ENCODE data around the gene AP1S3.
"Not testable (repeated sequence)": the region's sequence is repeated elsewhere in the genome, so short reads cannot be mapped to it uniquely, and the experiment has no call there.

The AP1S3 gene

GRCh38 chr2:223789423-223789822 lies 48.0 kb downstream of the AP1S3 start:
- no peak for DNase-seq (ENCODE audit: extremely low spot score)
- CTCF ChIA-PET, result interaction anchor here (0.8 kb wide), 1 partner anchor 11 kb away, joined by 4 read pairs; no protein-coding TSS in a partner anchor
- POLR2A ChIA-PET, result no interaction called here

DNA sequence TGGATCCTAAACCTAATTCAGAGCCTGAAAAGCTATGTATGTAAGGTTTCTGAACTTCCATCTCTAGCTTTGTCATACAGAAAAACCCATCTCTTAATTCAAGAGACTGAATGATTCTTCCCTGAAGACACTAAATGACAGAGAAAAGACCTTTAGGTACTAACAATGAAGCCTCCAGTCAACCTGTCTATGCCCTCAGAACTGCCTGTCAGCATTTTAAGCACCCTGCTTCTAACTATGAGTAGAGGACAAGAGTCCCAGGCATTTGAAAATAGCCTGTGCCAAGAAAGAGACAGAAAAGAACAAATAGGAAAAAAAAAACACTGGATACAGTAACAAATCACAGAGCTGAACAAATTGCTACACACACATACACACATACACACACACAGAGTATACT lies 48.6 kb downstream of the AP1S3 start:
- no peak for DNase-seq (ENCODE audit: extremely low spot score)
- CTCF ChIA-PET, result interaction anchor here (0.5 to 0.8 kb wide), 2 partner anchors 10 to 598 kb away, joined by 3 to 4 read pairs; no protein-coding TSS in a partner anchor
- POLR2A ChIA-PET, result no interaction called here
- TF ChIP-seq SUZ12 (IDR thresholded peaks at IDR 0.05), result no peak
- TF ChIP-seq TARDBP (IDR thresholded peaks at IDR 0.05), result no peak
- no peak for TF ChIP-seq L3MBTL2 (conservative IDR thresholded peaks at IDR 0.05)
- no peak for TF ChIP-seq ZNF384 (IDR thresholded peaks at IDR 0.05)
- no peak for TF ChIP-seq FOXA1 (IDR thresholded peaks at IDR 0.05)
- TF ChIP-seq HDGF (IDR thresholded peaks at IDR 0.05; ENCODE audit: borderline replicate concordance), result no peak
- no peak for TF ChIP-seq LEF1 (IDR thresholded peaks at IDR 0.05; ENCODE audit: borderline replicate concordance)
- no peak for TF ChIP-seq ELF4 (IDR thresholded peaks at IDR 0.05)
- no peak for TF ChIP-seq FOXM1 (IDR thresholded peaks at IDR 0.05; ENCODE audit: borderline replicate concordance)
- no peak for TF ChIP-seq FOXK2 (IDR thresholded peaks at IDR 0.05)
- TF ChIP-seq ARNT (IDR thresholded peaks at IDR 0.05), result no peak
- TF ChIP-seq PKNOX1 (IDR thresholded peaks at IDR 0.05), result no peak
- no peak for TF ChIP-seq BHLHE40 (IDR thresholded peaks at IDR 0.05; ENCODE audit: borderline replicate concordance)
- TF ChIP-seq SP1 (IDR thresholded peaks at IDR 0.05), result no peak
- no peak for TF ChIP-seq CTBP1 (IDR thresholded peaks at IDR 0.05; ENCODE audit: borderline replicate concordance)
- TF ChIP-seq NFRKB (IDR thresholded peaks at IDR 0.05), result no peak

More at GRCh38 chr2:223789423-223789822, 48.0 kb downstream of the AP1S3 start:
- TF ChIP-seq FOXA1 (IDR thresholded peaks at IDR 0.05) (no peak), ZNF384 (IDR thresholded peaks at IDR 0.05) (no peak), PKNOX1 (IDR thresholded peaks at IDR 0.05) (no peak), ELF4 (IDR thresholded peaks at IDR 0.05) (no peak), L3MBTL2 (conservative IDR thresholded peaks at IDR 0.05) (no peak), BHLHE40 (IDR thresholded peaks at IDR 0.05; ENCODE audit: borderline replicate concordance) (no peak), FOXM1 (IDR thresholded peaks at IDR 0.05; ENCODE audit: borderline replicate concordance) (no peak)

DNA sequence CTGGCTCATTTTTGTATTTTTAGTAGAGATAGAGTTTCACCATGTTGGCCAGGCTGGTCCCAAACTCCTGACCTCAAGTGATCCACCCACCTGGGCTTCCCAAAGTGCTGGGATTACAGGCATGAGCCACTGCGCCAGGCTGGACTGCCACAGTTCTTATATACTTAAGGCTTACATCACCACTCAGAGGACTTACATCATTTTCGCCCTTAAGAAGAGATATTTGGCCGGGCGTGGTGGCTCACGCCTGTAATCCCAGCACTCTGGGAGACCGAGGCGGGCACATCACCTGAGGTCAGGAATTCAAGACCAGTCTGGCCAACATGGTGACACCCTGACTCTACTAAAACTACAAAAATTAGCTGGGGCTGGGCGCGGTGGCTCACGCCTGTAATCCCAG lies 49.3 kb downstream of the AP1S3 start:
- CTCF ChIA-PET; POLR2A ChIA-PET; DNase-seq (ENCODE audit: extremely low spot score): not testable (repeated sequence)

- TF ChIP-seq NFRKB (IDR thresholded peaks at IDR 0.05), result no peak
- TF ChIP-seq FOXM1 (IDR thresholded peaks at IDR 0.05; ENCODE audit: borderline replicate concordance), result no peak
- TF ChIP-seq FOXA1 (IDR thresholded peaks at IDR 0.05), result no peak
- no peak for TF ChIP-seq FOXK2 (IDR thresholded peaks at IDR 0.05)
- TF ChIP-seq BHLHE40 (IDR thresholded peaks at IDR 0.05; ENCODE audit: borderline replicate concordance), result no peak
- no peak for TF ChIP-seq HDGF (IDR thresholded peaks at IDR 0.05; ENCODE audit: borderline replicate concordance)
- TF ChIP-seq ZNF384 (IDR thresholded peaks at IDR 0.05), result no peak
- DNase-seq (ENCODE audit: extremely low spot score), result no peak
- ChIA-PET CTCF (no interaction called here), POLR2A (no interaction called here)
Observed at GRCh38 chr2:223787358-223787757, 50.0 kb downstream of the AP1S3 start.

DNA sequence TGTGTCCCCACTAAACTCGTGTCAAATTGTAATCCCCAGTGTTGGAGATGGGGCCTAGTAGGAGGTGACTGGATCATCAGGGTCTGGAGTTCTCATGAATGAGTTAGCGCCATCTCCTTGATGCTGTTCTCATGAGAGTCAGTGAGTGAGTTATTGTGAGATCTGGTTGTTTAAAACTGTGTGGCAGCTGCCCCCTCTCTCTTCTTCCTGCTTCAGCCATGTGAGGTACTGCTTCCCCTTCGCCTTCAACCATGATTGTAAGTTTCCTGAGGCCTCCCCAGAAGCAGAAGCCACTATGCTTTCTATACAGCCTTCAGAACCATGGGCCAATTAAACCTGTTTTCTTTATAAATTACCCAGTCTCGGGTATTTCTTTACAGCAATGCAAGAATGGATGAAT lies 50.4 kb downstream of the AP1S3 start:
- TF ChIP-seq CTBP1 (IDR thresholded peaks at IDR 0.05; ENCODE audit: borderline replicate concordance), result no peak
- no peak for TF ChIP-seq ARNT (IDR thresholded peaks at IDR 0.05)
- TF ChIP-seq SUZ12 (IDR thresholded peaks at IDR 0.05), result no peak
- no peak for TF ChIP-seq LEF1 (IDR thresholded peaks at IDR 0.05; ENCODE audit: borderline replicate concordance)
- TF ChIP-seq ZNF384 (IDR thresholded peaks at IDR 0.05), result no peak
- no peak for TF ChIP-seq SP1 (IDR thresholded peaks at IDR 0.05)
- TF ChIP-seq FOXM1 (IDR thresholded peaks at IDR 0.05; ENCODE audit: borderline replicate concordance), result no peak
- TF ChIP-seq BHLHE40 (IDR thresholded peaks at IDR 0.05; ENCODE audit: borderline replicate concordance), result no peak
- TF ChIP-seq FOXK2 (IDR thresholded peaks at IDR 0.05), result no peak
- no peak for TF ChIP-seq ELF4 (IDR thresholded peaks at IDR 0.05)
- TF ChIP-seq PKNOX1 (IDR thresholded peaks at IDR 0.05), result no peak
- TF ChIP-seq L3MBTL2 (conservative IDR thresholded peaks at IDR 0.05), result no peak
- TF ChIP-seq NFRKB (IDR thresholded peaks at IDR 0.05), result no peak
- no peak for TF ChIP-seq HDGF (IDR thresholded peaks at IDR 0.05; ENCODE audit: borderline replicate concordance)
- TF ChIP-seq FOXA1 (IDR thresholded peaks at IDR 0.05), result no peak
- TF ChIP-seq TARDBP (IDR thresholded peaks at IDR 0.05), result no peak
- ChIA-PET CTCF (no interaction called here), POLR2A (no interaction called here)
- no peak for DNase-seq (ENCODE audit: extremely low spot score)

- TF ChIP-seq FOXM1 (IDR thresholded peaks at IDR 0.05; ENCODE audit: borderline replicate concordance) (no peak), BHLHE40 (IDR thresholded peaks at IDR 0.05; ENCODE audit: borderline replicate concordance) (no peak), TARDBP (IDR thresholded peaks at IDR 0.05) (no peak), L3MBTL2 (conservative IDR thresholded peaks at IDR 0.05) (no peak), LEF1 (IDR thresholded peaks at IDR 0.05; ENCODE audit: borderline replicate concordance) (no peak), FOXK2 (IDR thresholded peaks at IDR 0.05) (no peak)
- CTCF ChIA-PET, result no interaction called here
- POLR2A ChIA-PET, result no interaction called here
- no peak for DNase-seq (ENCODE audit: extremely low spot score)
Observed at GRCh38 chr2:223786236-223786635, 51.1 kb downstream of the AP1S3 start.

DNA sequence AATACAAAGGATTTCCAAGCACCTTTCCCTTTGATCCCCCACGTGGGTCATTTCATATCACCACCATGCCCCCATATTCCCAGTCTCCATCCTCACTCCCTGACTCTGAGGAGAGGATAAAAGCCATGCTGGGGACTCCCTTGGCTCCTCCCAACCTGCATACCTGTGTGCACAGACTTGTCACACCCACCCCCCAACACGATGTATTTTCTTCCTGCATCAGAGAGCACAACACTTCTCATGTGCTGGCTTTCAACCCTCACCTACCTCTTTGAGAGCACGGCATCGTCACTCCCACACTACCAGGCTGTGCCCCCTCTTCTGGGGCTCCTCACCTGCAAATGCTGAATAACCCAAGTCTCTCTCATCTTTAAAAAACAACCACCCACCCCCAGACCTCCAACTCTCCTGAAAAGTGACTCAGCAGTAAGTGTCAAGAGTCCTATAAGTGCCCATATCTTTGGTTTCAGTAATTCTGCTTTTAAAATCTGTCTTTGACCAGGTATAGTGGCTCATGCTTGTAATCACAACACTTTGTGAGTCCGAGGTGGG lies 53.1 kb downstream of the AP1S3 start:
- ChIA-PET POLR2A (no interaction called here), CTCF (no interaction called here)
- DNase-seq (ENCODE audit: extremely low spot score), result no peak
- no peak for TF ChIP-seq PKNOX1 (IDR thresholded peaks at IDR 0.05)
- no peak for TF ChIP-seq CTBP1 (IDR thresholded peaks at IDR 0.05; ENCODE audit: borderline replicate concordance)
- no peak for TF ChIP-seq TARDBP (IDR thresholded peaks at IDR 0.05)
- no peak for TF ChIP-seq FOXK2 (IDR thresholded peaks at IDR 0.05)
- no peak for TF ChIP-seq SUZ12 (IDR thresholded peaks at IDR 0.05)
- no peak for TF ChIP-seq ZNF384 (IDR thresholded peaks at IDR 0.05)
- no peak for TF ChIP-seq BHLHE40 (IDR thresholded peaks at IDR 0.05; ENCODE audit: borderline replicate concordance)
- TF ChIP-seq HDGF (IDR thresholded peaks at IDR 0.05; ENCODE audit: borderline replicate concordance), result no peak
- no peak for TF ChIP-seq NFRKB (IDR thresholded peaks at IDR 0.05)
- TF ChIP-seq ELF4 (IDR thresholded peaks at IDR 0.05), result no peak
- no peak for TF ChIP-seq SP1 (IDR thresholded peaks at IDR 0.05)
- no peak for TF ChIP-seq FOXA1 (IDR thresholded peaks at IDR 0.05)
- TF ChIP-seq LEF1 (IDR thresholded peaks at IDR 0.05; ENCODE audit: borderline replicate concordance), result no peak

Measured in HEK293T (cell line).